ENCODE measurements around the gene TTYH3.

- TF ChIP-seq CTCF (IDR thresholded peaks at IDR 0.05) (peak; percentile 82 to 95 (median 88)), POLR2A (IDR thresholded peaks at IDR 0.05) (no peak)
These were observed 77.9 kb downstream of the TTYH3 start for GRCh38 chr7:2709553-2710285.

Data from right lobe of liver (tissue), 4 donors.